ENCODE measurements around the gene TMEM132C.

Gene TMEM132C

GRCh38 chr12:128680555-128680954 is 413.6 kb downstream of the TMEM132C start:
- DNase-seq: no peak

- no peak for DNase-seq
These were observed 415.7 kb downstream of the TMEM132C start for GRCh38 chr12:128682548-128683275.

- no peak for DNase-seq
These were observed 417.4 kb downstream of the TMEM132C start for GRCh38 chr12:128684352-128684751.

- DNase-seq: no peak
These were observed 419.0 kb downstream of the TMEM132C start for GRCh38 chr12:128685903-128686475.

GRCh38 chr12:128687851-128688250 is 420.9 kb downstream of the TMEM132C start:
- DNase-seq: no peak

- DNase-seq: no peak
These were observed 423.7 kb downstream of the TMEM132C start for GRCh38 chr12:128690641-128691040.

- no peak for DNase-seq
These were observed 426.1 kb downstream of the TMEM132C start for GRCh38 chr12:128693115-128693514.

GRCh38 chr12:128693771-128694170 is 426.8 kb downstream of the TMEM132C start:
- DNase-seq: no peak

- DNase-seq: no peak
These were observed 427.5 kb downstream of the TMEM132C start for GRCh38 chr12:128694445-128694844.

- DNase-seq: no peak
These were observed 428.7 kb downstream of the TMEM132C start for GRCh38 chr12:128695697-128696096.

GRCh38 chr12:128698301-128698972 is 431.5 kb downstream of the TMEM132C start:
- no peak for DNase-seq

- DNase-seq: no peak
These were observed 432.1 kb downstream of the TMEM132C start for GRCh38 chr12:128699106-128699505.

GRCh38 chr12:128702371-128702770 is 435.4 kb downstream of the TMEM132C start:
- DNase-seq: no peak

- DNase-seq: no peak
These were observed 438.2 kb downstream of the TMEM132C start for GRCh38 chr12:128705140-128705539.

GRCh38 chr12:128707488-128707887 is 440.5 kb downstream of the TMEM132C start:
- DNase-seq: no peak

- no peak for DNase-seq
These were observed 441.8 kb downstream of the TMEM132C start for GRCh38 chr12:128708789-128709188.

- no peak for DNase-seq
These were observed 442.7 kb downstream of the TMEM132C start for GRCh38 chr12:128709660-128710059.

GRCh38 chr12:128711486-128711885 is 444.5 kb downstream of the TMEM132C start:
- DNase-seq: no peak

GRCh38 chr12:128712622-128713021 is 445.7 kb downstream of the TMEM132C start:
- DNase-seq: no peak

- DNase-seq: no peak
These were observed 448.5 kb downstream of the TMEM132C start for GRCh38 chr12:128715485-128715884.

- DNase-seq: no peak
These were observed 457.6 kb downstream of the TMEM132C start for GRCh38 chr12:128724468-128725046.

- DNase-seq: no peak
These were observed 459.9 kb downstream of the TMEM132C start for GRCh38 chr12:128726886-128727285.

GRCh38 chr12:128727461-128727860 is 460.5 kb downstream of the TMEM132C start:
- no peak for DNase-seq

- no peak for DNase-seq
These were observed 461.0 kb downstream of the TMEM132C start for GRCh38 chr12:128727999-128728398.
